SW480 (cell line): ENCODE measurements around the gene DACH2.

Source experiments
- DNase-seq: peaks from one replicate; pipeline ENCODE4 v3.0.0-alpha.2; 2016; ENCODE audit warnings: low spot score

Gene DACH2

GRCh38 chrX:86322913-86323312, 174.7 kb downstream of the DACH2 start:
- no peak for DNase-seq

- no peak for DNase-seq
These were observed 180.9 kb downstream of the DACH2 start for GRCh38 chrX:86329174-86329573.

GRCh38 chrX:86348669-86349068, 200.4 kb downstream of the DACH2 start:
- DNase-seq = no peak

- DNase-seq = no peak
These were observed 200.9 kb downstream of the DACH2 start for GRCh38 chrX:86349115-86349514.

- peak; percentile 7 for DNase-seq
These were observed 221.8 kb downstream of the DACH2 start for GRCh38 chrX:86369847-86370630.

- no peak for DNase-seq
These were observed 222.7 kb downstream of the DACH2 start for GRCh38 chrX:86370927-86371326.

- no peak for DNase-seq
These were observed 231.0 kb downstream of the DACH2 start for GRCh38 chrX:86379209-86379608.

GRCh38 chrX:86383681-86384540, 235.7 kb downstream of the DACH2 start:
- no peak for DNase-seq

- DNase-seq = no peak
These were observed 259.1 kb downstream of the DACH2 start for GRCh38 chrX:86407371-86407770.

- DNase-seq = no peak
These were observed 273.5 kb downstream of the DACH2 start for GRCh38 chrX:86421771-86422170.

GRCh38 chrX:86436116-86436515, 287.9 kb downstream of the DACH2 start:
- no peak for DNase-seq

GRCh38 chrX:86455495-86455894, 307.2 kb downstream of the DACH2 start:
- DNase-seq = no peak

GRCh38 chrX:86460760-86461159, 312.5 kb downstream of the DACH2 start:
- no peak for DNase-seq

- no peak for DNase-seq
These were observed 356.0 kb downstream of the DACH2 start for GRCh38 chrX:86504297-86504696.

- no peak for DNase-seq
These were observed 359.1 kb downstream of the DACH2 start for GRCh38 chrX:86507331-86507730.

- no peak for DNase-seq
These were observed 431.5 kb downstream of the DACH2 start for GRCh38 chrX:86579777-86580176.

- no peak for DNase-seq
These were observed 456.4 kb downstream of the DACH2 start for GRCh38 chrX:86604607-86605006.

- DNase-seq = no peak
These were observed 548.7 kb downstream of the DACH2 start for GRCh38 chrX:86696951-86697350.

GRCh38 chrX:86711531-86712180, 563.4 kb downstream of the DACH2 start:
- DNase-seq = no peak

- DNase-seq = no peak
These were observed 566.2 kb downstream of the DACH2 start for GRCh38 chrX:86714441-86714840.

- DNase-seq = no peak
These were observed 576.0 kb downstream of the DACH2 start for GRCh38 chrX:86724277-86724676.

- DNase-seq = no peak
These were observed 598.8 kb downstream of the DACH2 start for GRCh38 chrX:86747091-86747490.

GRCh38 chrX:86805241-86805640, 657.0 kb downstream of the DACH2 start:
- no peak for DNase-seq
